Natural killer cell (primary cell): ENCODE results near the gene OMP. TPM values are rescaled to one million over a fixed set of nuclear protein-coding genes. Genes with fewer than 3 reads are reported as not detected.

ENCODE experiments used
- ATAC-seq, 3 donors: fragments of 150-1000 bp in 2 of 3; fragments of 200-7000 bp in 1 of 3; cut with Tn5 transposase; 1 replicate in 1 of 3; 2 replicates in 2 of 3; pipeline ENCODE4 v1.10.0; 2021; ENCODE audit warnings: mild to moderate bottlenecking in 2 of 3, moderate library complexity in 2 of 3
- DNase-seq, 2 donors: peaks; one replicate each; pipeline versions ENCODE4 v3.0.0 to v3.0.0-alpha.2; 2013 to 2021; ENCODE audit warnings: mixed read lengths in 1 of 2
- H3K27ac ChIP-seq: one replicate; pipeline ENCODE4 v1.5.1; 2013; ENCODE audit warnings: mild to moderate bottlenecking, low read length
- H3K27me3 ChIP-seq: one replicate; pipeline ENCODE4 v1.6.1; 2013; ENCODE audit warnings: low read length; ENCODE audit not compliant: control insufficient read depth, insufficient read depth
- H3K36me3 ChIP-seq: one replicate; pipeline ENCODE4 v1.6.1; 2013; ENCODE audit warnings: low read length; ENCODE audit not compliant: control insufficient read depth, insufficient read depth
- H3K4me1 ChIP-seq: one replicate; pipeline ENCODE4 v1.6.1; 2013; ENCODE audit warnings: low read length; ENCODE audit not compliant: control insufficient read depth, insufficient read depth
- H3K4me3 ChIP-seq: one replicate; pipeline ENCODE4 v1.5.1; 2013; ENCODE audit warnings: low read length
- H3K9me3 ChIP-seq: one replicate; pipeline ENCODE4 v1.6.1; 2013; ENCODE audit warnings: low read length; ENCODE audit not compliant: control insufficient read depth, insufficient read depth
- H3K27ac Mint-ChIP-seq, 2 donors: one replicate each; pipeline ENCODE4 v1.8.0; 2022; ENCODE audit warnings: mild to moderate bottlenecking in 2 of 2, mixed read lengths in 2 of 2, moderate library complexity in 1 of 2
- H3K27me3 Mint-ChIP-seq, 2 donors: one replicate each; pipeline ENCODE4 v1.8.0; 2022; ENCODE audit warnings: low read depth in 2 of 2, mixed read lengths in 2 of 2
- H3K36me3 Mint-ChIP-seq: one replicate; pipeline ENCODE4 v1.8.0; 2022; ENCODE audit warnings: mixed read lengths
- H3K4me1 Mint-ChIP-seq, 2 donors: one replicate each; pipeline ENCODE4 v1.8.0; 2022; ENCODE audit warnings: mixed read lengths in 2 of 2
- H3K4me3 Mint-ChIP-seq: one replicate; pipeline ENCODE4 v1.8.0; 2022; ENCODE audit warnings: mild to moderate bottlenecking, moderate library complexity, mixed read lengths
- H3K9me3 Mint-ChIP-seq, 2 donors: one replicate each; pipeline ENCODE4 v1.8.0; 2022; ENCODE audit warnings: mixed read lengths in 2 of 2
- WGBS: methylation state at CpG from one replicate; pipeline ENCODE4 v1.1.7; 2013; ENCODE audit warnings: missing lambda C conversion rate; ENCODE audit not compliant: insufficient coverage; 5-methylcytosine and 5-hydroxymethylcytosine counted together
- intact Hi-C: fragments of 100-400 bp; cut with micrococcal nuclease; formaldehyde crosslinking; loops from one replicate; pipeline ENCODE4 v1.14.2; 2022
- total RNA-seq, 4 donors: library from RNA; stranded (reverse); fragments of 120-200 nt in 1 of 4; gene quantifications; one replicate each; pipeline versions ENCODE4 v1.2.3 to v1.2.4, GENCODE V29; 2013 to 2022
- TF ChIP-seq, protein P1 (sequence below): fragments of 200-600 bp; IDR thresholded peaks from one replicate; pipeline ENCODE4 v1.8.0; 2022; ENCODE audit warnings: antibody characterized with exemption

Gene OMP
- total RNA-seq, 3 donors from 2014 or later (not counting 1 experiment from before 2014, with no cell fraction given) = 0.82 to 1.4 (median 0.85) TPM

DNA sequence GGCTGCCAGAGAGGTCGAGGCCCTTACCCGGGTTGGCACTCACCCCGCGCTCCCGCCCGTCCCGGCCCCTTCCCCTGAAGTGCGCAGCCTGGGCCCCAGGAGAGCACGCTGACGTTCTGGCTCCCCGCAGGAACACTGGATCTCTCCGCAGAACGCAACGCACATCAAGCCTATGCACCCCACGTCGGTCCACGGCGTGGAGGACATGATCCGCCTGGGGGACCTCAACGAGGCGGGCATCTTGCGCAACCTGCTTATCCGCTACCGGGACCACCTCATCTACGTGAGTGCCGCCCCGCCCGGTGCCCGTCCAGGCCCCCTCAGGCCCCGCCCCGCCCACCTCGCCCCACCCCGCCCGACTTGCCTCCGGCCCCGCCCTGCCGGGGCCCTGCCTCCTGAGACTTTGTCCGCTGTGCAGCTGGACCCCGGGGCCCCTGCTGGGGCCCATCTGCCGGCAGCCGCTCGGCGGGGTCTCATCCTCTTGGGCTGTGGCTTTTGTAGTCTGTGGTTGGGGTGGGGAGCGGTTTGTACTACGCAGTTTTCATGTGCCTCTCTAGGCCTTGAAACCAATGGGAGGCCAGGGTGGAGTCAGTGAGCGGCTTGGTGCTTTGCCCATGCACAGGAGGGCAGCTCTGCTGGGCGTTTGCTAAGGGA lies 45.2 kb downstream of the OMP start:
- H3K27ac Mint-ChIP-seq = peak overlapping the region in 1 of 2 donors; percentile 29
- Histone ChIP-seq H3K9me3 (no peaks in the 10 kb centered on the region), H3K4me1 (peaks cover 36% of the 10 kb centered on the region), H3K27me3 (no peaks in the 10 kb centered on the region), H3K36me3 (no peaks in the 10 kb centered on the region), H3K27ac (no peak overlapping the region), H3K4me3 (no peak overlapping the region)
- ATAC-seq (peak; percentile 40 to 71 (median 60)), DNase-seq (peak in 1 of 2 donors; percentile 59)
- no peaks in the 10 kb centered on the region for H3K9me3 Mint-ChIP-seq
- WGBS = 21% methylated on average over 47 of the region's 47 CpGs
- H3K4me1 Mint-ChIP-seq = peaks cover 28 to 49% of the 10 kb centered on the region in 2 donors
- intact Hi-C loops = no loop called here
- TF ChIP-seq, protein P1, sequence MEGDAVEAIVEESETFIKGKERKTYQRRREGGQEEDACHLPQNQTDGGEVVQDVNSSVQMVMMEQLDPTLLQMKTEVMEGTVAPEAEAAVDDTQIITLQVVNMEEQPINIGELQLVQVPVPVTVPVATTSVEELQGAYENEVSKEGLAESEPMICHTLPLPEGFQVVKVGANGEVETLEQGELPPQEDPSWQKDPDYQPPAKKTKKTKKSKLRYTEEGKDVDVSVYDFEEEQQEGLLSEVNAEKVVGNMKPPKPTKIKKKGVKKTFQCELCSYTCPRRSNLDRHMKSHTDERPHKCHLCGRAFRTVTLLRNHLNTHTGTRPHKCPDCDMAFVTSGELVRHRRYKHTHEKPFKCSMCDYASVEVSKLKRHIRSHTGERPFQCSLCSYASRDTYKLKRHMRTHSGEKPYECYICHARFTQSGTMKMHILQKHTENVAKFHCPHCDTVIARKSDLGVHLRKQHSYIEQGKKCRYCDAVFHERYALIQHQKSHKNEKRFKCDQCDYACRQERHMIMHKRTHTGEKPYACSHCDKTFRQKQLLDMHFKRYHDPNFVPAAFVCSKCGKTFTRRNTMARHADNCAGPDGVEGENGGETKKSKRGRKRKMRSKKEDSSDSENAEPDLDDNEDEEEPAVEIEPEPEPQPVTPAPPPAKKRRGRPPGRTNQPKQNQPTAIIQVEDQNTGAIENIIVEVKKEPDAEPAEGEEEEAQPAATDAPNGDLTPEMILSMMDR = no peak
- peak overlapping the region; percentile 75 for H3K4me3 Mint-ChIP-seq
- H3K27me3 Mint-ChIP-seq = peaks cover 24 to 27% of the 10 kb centered on the region in 2 donors
- no peaks in the 10 kb centered on the region for H3K36me3 Mint-ChIP-seq

DNA sequence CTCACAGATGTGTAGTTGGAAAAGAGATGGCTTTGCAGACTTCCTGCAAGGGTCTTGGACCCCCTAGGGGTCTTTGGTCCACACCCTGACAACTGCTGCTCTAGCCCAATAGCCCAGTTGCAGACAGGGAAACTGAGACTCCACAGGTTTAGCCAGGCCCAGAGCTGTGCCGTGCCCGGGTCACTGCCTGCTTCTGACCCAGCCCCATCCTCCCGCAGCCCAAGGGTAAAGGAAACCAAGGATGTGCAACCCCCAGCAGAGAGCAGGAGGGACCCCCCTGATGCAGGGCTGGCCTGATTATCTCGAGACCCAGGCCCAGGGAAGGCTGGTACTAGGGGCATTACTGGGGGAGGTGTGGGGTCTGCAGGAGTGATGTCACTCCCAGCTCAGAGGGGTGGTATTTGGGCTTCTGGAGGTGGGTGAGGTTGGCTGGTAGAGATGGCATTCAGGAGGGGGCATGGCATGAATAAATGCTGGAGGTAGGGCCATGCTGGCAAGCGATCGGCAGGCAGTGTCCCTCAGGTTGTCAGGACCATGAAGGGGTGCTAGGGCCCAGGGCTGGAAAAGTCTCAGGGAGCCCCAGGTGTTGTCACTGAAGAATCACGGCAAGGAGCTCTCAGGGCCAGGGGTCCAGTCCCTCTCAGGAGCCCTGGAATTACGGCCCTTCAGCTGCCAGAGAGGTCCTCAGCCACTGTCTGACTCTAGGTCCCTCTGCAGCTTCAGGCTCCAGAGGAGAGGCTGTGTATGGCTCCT lies 46.5 kb downstream of the OMP start:
- TF ChIP-seq, protein P1 = no peak
- no peak for DNase-seq
- peaks cover 4% of the 10 kb centered on the region for H3K27me3 ChIP-seq
- Mint-ChIP-seq H3K27ac (no peak overlapping the region), H3K27me3 (peaks cover 17 to 24% of the 10 kb centered on the region in 2 donors), H3K9me3 (no peaks in the 10 kb centered on the region), H3K36me3 (no peaks in the 10 kb centered on the region), H3K4me1 (peaks cover 32 to 53% of the 10 kb centered on the region in 2 donors), H3K4me3 (no peak overlapping the region)
- intact Hi-C loops = no loop called here
- H3K27ac ChIP-seq = no peak overlapping the region
- WGBS = 97% methylated on average over 8 of the region's 8 CpGs
- no peak overlapping the region for H3K4me3 ChIP-seq
- H3K9me3 ChIP-seq = no peaks in the 10 kb centered on the region
- H3K4me1 ChIP-seq = peaks cover 48% of the 10 kb centered on the region
- H3K36me3 ChIP-seq = no peaks in the 10 kb centered on the region
- no peak for ATAC-seq

DNA sequence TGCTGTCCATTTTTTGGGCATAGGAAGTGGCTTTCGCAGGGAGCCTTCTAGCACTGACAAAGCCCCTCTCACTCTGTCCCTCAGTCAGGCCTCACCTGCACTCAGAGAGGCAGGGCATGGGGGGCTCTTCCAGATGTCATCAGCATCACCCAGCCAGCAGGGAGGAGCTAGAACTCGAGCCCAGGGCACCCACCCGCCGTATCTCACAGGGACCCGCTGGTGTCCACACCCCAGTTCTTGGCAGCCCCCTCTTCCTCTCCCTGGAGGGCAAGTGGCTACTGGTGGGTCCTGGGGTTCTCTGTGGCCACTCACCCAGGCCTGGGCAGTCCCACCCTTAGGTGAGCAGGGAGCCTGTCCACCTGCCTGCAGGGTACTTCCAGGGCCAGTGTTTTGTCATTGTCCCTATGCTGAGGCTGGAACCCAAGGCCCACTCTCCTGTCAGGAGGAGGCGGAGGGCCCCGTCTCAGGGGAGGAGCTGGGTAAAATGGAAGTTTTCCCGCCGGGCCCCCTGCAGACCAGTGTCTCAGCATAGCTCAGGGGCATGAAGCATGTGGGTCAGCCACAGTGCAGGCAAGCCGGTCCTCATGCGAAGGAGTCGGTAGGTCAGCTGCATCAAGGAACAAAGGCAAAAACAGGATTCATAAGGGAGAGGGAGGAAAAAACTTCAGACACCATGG lies 47.2 kb downstream of the OMP start:
- ATAC-seq (no peak), DNase-seq (no peak)
- Mint-ChIP-seq H3K4me3 (no peak overlapping the region), H3K27me3 (peaks cover 17 to 24% of the 10 kb centered on the region in 2 donors), H3K27ac (no peak overlapping the region), H3K36me3 (no peaks in the 10 kb centered on the region), H3K4me1 (peaks cover 34 to 61% of the 10 kb centered on the region in 2 donors), H3K9me3 (no peaks in the 10 kb centered on the region)
- H3K36me3 ChIP-seq = no peaks in the 10 kb centered on the region
- intact Hi-C loops = no loop called here
- no peak overlapping the region for H3K27ac ChIP-seq
- H3K4me1 ChIP-seq = peaks cover 55% of the 10 kb centered on the region
- WGBS = 93% methylated on average over 12 of the region's 12 CpGs
- H3K9me3 ChIP-seq = no peaks in the 10 kb centered on the region
- TF ChIP-seq, protein P1 = no peak
- no peak overlapping the region for H3K4me3 ChIP-seq
- peaks cover 4% of the 10 kb centered on the region for H3K27me3 ChIP-seq
